ENCODE measurements around the gene MAP4K4. TPM values are rescaled to one million over a fixed set of nuclear protein-coding genes. Genes with fewer than 3 reads are reported as not detected.

Gene MAP4K4
- total RNA-seq, 8 experiments from 2014 or later, result 72.4 to 551 (median 123) TPM

DNA sequence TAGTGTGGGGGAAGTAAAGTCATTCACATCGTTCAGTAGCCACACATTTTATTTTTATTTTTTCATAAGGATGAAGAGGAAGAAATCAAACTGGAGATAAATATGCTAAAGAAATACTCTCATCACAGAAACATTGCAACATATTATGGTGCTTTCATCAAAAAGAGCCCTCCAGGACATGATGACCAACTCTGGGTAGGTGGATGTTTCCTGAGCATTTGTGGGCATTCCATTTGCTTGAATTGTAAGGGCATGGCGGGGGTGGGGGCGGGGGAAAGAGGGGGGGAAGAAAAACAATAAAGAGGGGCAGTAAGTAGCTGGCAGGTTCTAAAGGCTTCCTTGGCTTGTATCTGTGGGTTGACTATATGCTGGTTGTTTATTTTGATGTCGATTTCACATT, 126.4 kb downstream of the MAP4K4 start:
- Histone ChIP-seq H3K27ac (no peak overlapping the region), H3K4me3 (no peak overlapping the region), H3K4me1 (replicated peaks in 1 of 2) (peaks cover 9 to 10% of the 10 kb centered on the region in 2 donors)
- 0 to 100% (median 55%) methylated on average over 1 to 2 of the region's 4 CpGs; no CpG with 5 or more reads in 2 of the 10 experiments for WGBS, 10 experiments
- in situ Hi-C loops (cut with MboI; ENCODE audit: low pct_unique_long_range_greater_than_20kb in 2 of 9, low sequenced_read_pairs in 9 of 9, unreplicated experiment in 9 of 9), result loop anchor here in 1 of 9 experiments (25.0 kb wide), 1 partner anchor 312 kb away; no protein-coding TSS in a partner anchor
- ATAC-seq (replicated peaks in 6 of 8), result no peak

DNA sequence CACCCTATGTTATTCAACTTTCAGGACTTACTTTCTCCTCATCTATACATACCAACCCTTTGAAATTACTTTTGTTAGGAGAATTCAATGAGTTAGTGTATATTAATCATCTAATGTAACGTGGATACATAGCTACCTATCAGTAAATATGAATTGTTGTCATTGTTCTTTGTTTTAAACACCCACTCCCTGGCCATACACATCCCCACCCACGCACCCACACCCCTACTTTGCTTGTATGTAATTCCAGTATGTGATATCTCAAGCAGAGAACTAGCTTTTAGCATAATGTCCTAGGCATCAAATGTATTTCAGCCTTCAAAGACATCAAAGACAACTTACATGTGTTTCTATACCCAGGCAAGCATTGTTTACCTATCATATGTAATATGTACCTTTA, 129.2 kb downstream of the MAP4K4 start:
- ATAC-seq (replicated peaks in 6 of 8), result no peak
- in situ Hi-C loops (cut with MboI; ENCODE audit: low pct_unique_long_range_greater_than_20kb in 2 of 9, low sequenced_read_pairs in 9 of 9, unreplicated experiment in 9 of 9), result loop anchor here in 1 of 9 experiments (25.0 kb wide), 1 partner anchor 489 kb away; no protein-coding TSS in a partner anchor
- Histone ChIP-seq H3K4me3 (no peak overlapping the region), H3K27ac (no peak overlapping the region), H3K4me1 (replicated peaks in 1 of 2) (peaks cover 16 to 20% of the 10 kb centered on the region in 2 donors)
- WGBS, 10 experiments, result 29 to 100% (median 83%) methylated on average over 1 to 2 of the region's 2 CpGs; no CpG with 5 or more reads in 3 of the 10 experiments

DNA sequence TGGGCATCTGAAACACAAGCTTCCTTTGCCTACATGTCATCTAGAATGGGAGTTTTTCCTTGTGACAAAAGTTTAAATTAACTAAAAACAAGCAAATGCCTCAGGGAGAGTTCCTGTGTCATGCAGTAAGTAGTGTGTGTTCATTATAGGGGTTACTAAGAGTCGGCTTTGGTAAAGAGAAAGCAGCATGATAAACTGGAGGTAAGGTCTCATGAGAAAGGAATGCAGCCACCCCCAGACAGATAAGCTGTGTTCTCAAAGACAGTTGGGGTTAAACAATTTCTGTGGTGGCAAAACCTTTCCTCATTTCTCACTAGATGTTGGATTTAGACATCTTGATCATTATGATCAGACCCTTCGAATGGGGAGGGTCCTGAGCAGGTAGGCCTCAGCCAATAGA, 129.7 kb downstream of the MAP4K4 start:
- H3K4me3 ChIP-seq, result no peak overlapping the region

DNA sequence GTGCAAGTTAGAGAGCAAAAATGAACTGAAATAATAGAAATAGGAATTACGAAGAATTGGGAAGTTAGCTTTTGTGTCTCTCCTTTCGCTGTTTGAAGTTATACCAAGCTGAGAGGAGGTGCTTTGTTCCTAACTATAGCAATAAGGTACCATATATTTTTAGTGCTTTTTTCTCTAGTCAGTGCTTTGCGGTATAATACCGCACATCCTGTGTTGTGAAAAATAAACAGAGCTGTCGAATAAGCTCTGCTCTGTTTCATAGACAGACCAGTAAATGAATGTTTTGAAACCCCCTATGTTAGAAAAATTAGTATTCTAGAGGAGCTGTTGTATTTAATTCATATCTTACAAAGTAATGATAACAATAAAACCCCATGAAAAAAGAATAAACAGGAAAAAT, 130.8 kb downstream of the MAP4K4 start:
- ATAC-seq (replicated peaks in 6 of 8), result no peak
- WGBS, 10 experiments, result 0 to 92% (median 78%) methylated on average over 1 to 5 of the region's 5 CpGs; no CpG with 5 or more reads in 1 of the 10 experiments
- H3K4me3 ChIP-seq, result no peak overlapping the region
- H3K27ac ChIP-seq, result no peak overlapping the region
- in situ Hi-C loops (cut with MboI; ENCODE audit: low pct_unique_long_range_greater_than_20kb in 2 of 9, low sequenced_read_pairs in 9 of 9, unreplicated experiment in 9 of 9), result loop anchor here in 1 of 9 experiments (25.0 kb wide), 1 partner anchor 491 kb away; no protein-coding TSS in a partner anchor
- H3K4me1 ChIP-seq (replicated peaks in 1 of 2), result peaks cover 16 to 20% of the 10 kb centered on the region in 2 donors

More for the DNA sequence above, 129.7 kb downstream of the MAP4K4 start:
- no peak for ATAC-seq (replicated peaks in 6 of 8)
- no peak overlapping the region for H3K27ac ChIP-seq
- H3K4me1 ChIP-seq (replicated peaks in 1 of 2), result peaks cover 16 to 20% of the 10 kb centered on the region in 2 donors
- WGBS, 10 experiments, result 14 to 100% (median 67%) methylated on average over 1 to 2 of the region's 2 CpGs; no CpG with 5 or more reads in 3 of the 10 experiments
- in situ Hi-C loops (cut with MboI; ENCODE audit: low pct_unique_long_range_greater_than_20kb in 2 of 9, low sequenced_read_pairs in 9 of 9, unreplicated experiment in 9 of 9), result loop anchor here in 1 of 9 experiments (25.0 kb wide), 1 partner anchor 490 kb away; no protein-coding TSS in a partner anchor

DNA sequence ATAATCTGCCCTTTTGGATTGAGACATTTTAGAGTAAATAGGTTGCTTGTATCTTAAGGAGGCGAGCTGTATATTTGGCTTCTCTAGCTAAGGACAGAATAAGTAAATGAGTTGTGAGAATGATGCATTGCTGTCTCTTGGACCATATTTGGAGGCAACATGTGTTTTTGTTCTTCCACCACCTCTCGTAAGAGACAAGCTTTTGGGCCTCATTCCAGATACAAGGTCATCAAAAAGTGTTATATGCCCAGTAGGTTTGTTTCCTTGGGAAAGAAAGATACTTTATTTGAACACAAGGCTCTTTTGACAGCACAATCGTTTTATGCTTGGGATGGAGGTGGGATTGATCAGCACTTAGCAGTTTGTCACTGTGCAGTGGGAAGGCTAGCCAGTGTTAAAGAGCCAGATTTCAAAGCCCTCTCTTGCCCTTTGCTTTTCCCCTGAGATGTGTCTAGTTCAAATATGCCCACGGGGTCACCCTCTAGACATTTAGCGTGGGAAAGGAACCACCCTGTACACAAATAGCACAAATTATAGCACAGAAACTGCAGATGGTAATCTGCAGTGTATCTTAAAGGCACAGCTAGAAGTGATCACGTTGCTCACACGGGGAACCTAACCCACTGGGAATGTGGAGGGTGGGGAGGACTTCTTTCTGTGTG, 131.3 kb downstream of the MAP4K4 start:
- in situ Hi-C loops (cut with MboI; ENCODE audit: low pct_unique_long_range_greater_than_20kb in 2 of 9, low sequenced_read_pairs in 9 of 9, unreplicated experiment in 9 of 9), result loop anchor here in 1 of 9 experiments (25.0 kb wide), 1 partner anchor 492 kb away; no protein-coding TSS in a partner anchor
- no peak overlapping the region for H3K27ac ChIP-seq
- 39 to 100% (median 53%) methylated on average over 2 to 5 of the region's 7 CpGs; no CpG with 5 or more reads in 1 of the 10 experiments for WGBS, 10 experiments
- no peak overlapping the region for H3K4me3 ChIP-seq
- peaks cover 16 to 20% of the 10 kb centered on the region in 2 donors for H3K4me1 ChIP-seq (replicated peaks in 1 of 2)
- ATAC-seq (replicated peaks in 6 of 8), result peak in 6 of 8 experiments; percentile 8 to 86 (median 45)

DNA sequence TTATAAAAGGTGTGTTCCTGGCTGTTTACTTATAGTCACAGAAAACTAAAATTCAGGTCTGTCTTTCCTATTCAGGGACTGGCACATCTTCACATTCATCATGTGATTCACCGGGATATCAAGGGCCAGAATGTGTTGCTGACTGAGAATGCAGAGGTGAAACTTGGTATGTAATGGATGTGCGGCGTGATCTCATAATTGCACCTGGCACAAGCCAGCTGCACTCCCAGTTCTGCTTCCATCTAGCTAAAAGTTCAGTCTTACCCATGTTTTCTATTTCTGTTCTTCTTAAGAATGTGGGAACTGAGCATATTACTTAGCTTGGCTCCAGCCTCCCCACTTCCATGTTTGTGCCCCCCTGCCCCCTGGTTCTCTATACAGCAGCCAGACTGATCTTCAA, 131.9 kb downstream of the MAP4K4 start:
- no peak for ATAC-seq (replicated peaks in 6 of 8)
- 62 to 90% (median 75%) methylated on average over 2 to 3 of the region's 3 CpGs; no CpG with 5 or more reads in 7 of the 10 experiments for WGBS, 10 experiments
- in situ Hi-C loops (cut with MboI; ENCODE audit: low pct_unique_long_range_greater_than_20kb in 2 of 9, low sequenced_read_pairs in 9 of 9, unreplicated experiment in 9 of 9), result loop anchor here in 1 of 9 experiments (25.0 kb wide), 1 partner anchor 492 kb away; no protein-coding TSS in a partner anchor
- H3K4me1 ChIP-seq (replicated peaks in 1 of 2), result peaks cover 16 to 20% of the 10 kb centered on the region in 2 donors
- no peak overlapping the region for H3K4me3 ChIP-seq
- H3K27ac ChIP-seq, result no peak overlapping the region

DNA sequence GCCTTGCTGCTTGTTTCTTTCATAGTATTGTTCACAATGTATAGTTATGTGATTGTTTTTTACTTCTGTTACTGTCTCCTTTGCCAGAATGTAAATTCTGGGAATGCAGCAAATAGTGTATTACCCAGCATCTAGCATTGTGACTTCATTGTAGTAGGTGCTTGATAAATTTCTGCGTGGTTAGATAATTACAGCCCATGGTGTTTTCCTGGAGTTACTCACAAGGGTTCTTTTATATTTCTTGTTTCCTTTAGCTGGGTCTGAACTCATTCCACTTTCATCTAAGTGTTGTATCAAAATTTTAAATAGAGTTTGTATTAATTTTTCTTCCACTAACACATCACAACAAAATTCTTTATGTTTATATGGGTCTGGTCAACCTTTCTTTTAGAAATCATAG, 132.6 kb downstream of the MAP4K4 start:
- in situ Hi-C loops (cut with MboI; ENCODE audit: low pct_unique_long_range_greater_than_20kb in 2 of 9, low sequenced_read_pairs in 9 of 9, unreplicated experiment in 9 of 9), result loop anchor here in 1 of 9 experiments (25.0 kb wide), 1 partner anchor 493 kb away; no protein-coding TSS in a partner anchor
- Histone ChIP-seq H3K27ac (no peak overlapping the region), H3K4me3 (no peak overlapping the region), H3K4me1 (replicated peaks in 1 of 2) (peaks cover 16 to 20% of the 10 kb centered on the region in 2 donors)
- ATAC-seq (replicated peaks in 6 of 8), result no peak
- 75 to 100% (median 90%) methylated on average over 1 of the region's 1 CpG; no CpG with 5 or more reads in 1 of the 10 experiments for WGBS, 10 experiments

DNA sequence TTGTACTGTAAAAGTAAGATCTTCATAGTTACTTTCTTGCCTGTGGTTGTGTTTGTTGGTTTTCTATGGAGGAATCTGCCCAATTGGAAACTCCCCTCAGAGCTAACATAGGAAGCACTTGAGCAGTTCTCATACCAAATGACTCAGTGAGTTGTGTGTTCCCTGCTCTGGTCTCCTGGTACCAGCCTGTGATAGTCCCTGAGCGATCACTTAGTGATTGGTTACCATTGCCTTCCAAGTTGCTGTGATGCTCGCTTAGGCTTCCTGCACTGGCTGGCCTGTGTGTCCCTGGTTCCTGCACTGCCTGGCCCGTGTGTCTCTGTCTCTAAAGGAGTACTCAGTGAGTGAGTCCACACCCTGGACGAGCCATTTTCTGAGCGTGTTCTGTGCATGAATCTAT, 133.0 kb downstream of the MAP4K4 start:
- H3K27ac ChIP-seq, result no peak overlapping the region
- peak in 1 of 8 experiments; percentile 7 for ATAC-seq (replicated peaks in 6 of 8)
- H3K4me1 ChIP-seq (replicated peaks in 1 of 2), result peaks cover 16 to 20% of the 10 kb centered on the region in 2 donors
- in situ Hi-C loops (cut with MboI; ENCODE audit: low pct_unique_long_range_greater_than_20kb in 2 of 9, low sequenced_read_pairs in 9 of 9, unreplicated experiment in 9 of 9), result loop anchor here in 1 of 9 experiments (25.0 kb wide), 1 partner anchor 493 kb away; no protein-coding TSS in a partner anchor
- 25 to 100% (median 100%) methylated on average over 1 to 5 of the region's 5 CpGs; no CpG with 5 or more reads in 3 of the 10 experiments for WGBS, 10 experiments
- H3K4me3 ChIP-seq, result no peak overlapping the region

DNA sequence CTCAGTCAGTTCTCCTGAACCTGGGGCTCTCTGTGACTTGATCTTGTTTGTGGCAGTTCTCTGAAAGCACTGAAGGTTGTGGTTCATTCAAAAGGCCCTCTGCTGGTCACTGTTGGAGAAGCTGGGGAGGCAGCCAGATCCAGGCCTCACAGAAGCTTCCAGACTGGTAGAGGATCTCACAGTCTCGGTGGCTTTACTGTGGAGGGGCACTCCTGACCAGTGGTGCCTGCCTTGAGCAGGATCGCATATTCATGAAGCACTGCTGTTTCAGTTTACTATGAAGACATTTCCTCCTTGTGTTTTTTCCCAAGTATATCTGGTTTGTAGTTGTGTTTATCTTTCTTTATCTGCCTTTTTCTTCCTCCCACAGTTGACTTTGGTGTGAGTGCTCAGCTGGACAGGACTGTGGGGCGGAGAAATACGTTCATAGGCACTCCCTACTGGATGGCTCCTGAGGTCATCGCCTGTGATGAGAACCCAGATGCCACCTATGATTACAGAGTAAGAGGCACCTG, 133.9 kb downstream of the MAP4K4 start:
- peak; percentile 77 to 95 (median 88) for ATAC-seq (replicated peaks in 6 of 8)
- H3K4me1 ChIP-seq (replicated peaks in 1 of 2), result peaks cover 16 to 20% of the 10 kb centered on the region in 2 donors
- 58 to 100% (median 80%) methylated on average over 1 to 4 of the region's 5 CpGs; no CpG with 5 or more reads in 5 of the 10 experiments for WGBS, 10 experiments
- no peak overlapping the region for H3K4me3 ChIP-seq
- H3K27ac ChIP-seq, result peak overlapping the region in 1 of 2 donors; percentile 42
- in situ Hi-C loops (cut with MboI; ENCODE audit: low pct_unique_long_range_greater_than_20kb in 2 of 9, low sequenced_read_pairs in 9 of 9, unreplicated experiment in 9 of 9), result loop anchor here in 1 of 9 experiments (25.0 kb wide), 1 partner anchor 494 kb away; no protein-coding TSS in a partner anchor

DNA sequence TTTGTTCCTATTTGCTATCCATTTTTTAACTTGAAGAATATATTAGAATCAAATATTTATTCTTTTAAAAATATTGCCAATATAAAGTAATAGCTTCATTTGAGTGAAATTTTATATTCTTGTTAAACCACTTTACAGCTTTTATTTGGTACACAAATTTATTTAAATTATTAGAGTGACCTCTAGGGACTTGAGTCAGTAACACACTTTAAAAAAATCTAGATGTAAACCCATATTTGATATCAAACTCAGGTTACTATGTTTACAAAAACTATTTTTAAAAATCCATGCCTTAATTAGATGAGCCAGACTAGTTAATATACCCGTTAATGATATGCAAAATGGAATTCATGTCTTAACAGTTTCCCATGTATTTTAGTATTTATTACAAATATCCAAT, 134.6 kb downstream of the MAP4K4 start:
- 25 to 100% (median 71%) methylated on average over 1 of the region's 1 CpG; no CpG with 5 or more reads in 1 of the 10 experiments for WGBS, 10 experiments
- no peak for ATAC-seq (replicated peaks in 6 of 8)
- in situ Hi-C loops (cut with MboI; ENCODE audit: low pct_unique_long_range_greater_than_20kb in 2 of 9, low sequenced_read_pairs in 9 of 9, unreplicated experiment in 9 of 9), result loop anchor here in 1 of 9 experiments (25.0 kb wide), 1 partner anchor 495 kb away; no protein-coding TSS in a partner anchor
- Histone ChIP-seq H3K27ac (no peak overlapping the region), H3K4me3 (no peak overlapping the region), H3K4me1 (replicated peaks in 1 of 2) (peaks cover 16 to 20% of the 10 kb centered on the region in 2 donors)

DNA sequence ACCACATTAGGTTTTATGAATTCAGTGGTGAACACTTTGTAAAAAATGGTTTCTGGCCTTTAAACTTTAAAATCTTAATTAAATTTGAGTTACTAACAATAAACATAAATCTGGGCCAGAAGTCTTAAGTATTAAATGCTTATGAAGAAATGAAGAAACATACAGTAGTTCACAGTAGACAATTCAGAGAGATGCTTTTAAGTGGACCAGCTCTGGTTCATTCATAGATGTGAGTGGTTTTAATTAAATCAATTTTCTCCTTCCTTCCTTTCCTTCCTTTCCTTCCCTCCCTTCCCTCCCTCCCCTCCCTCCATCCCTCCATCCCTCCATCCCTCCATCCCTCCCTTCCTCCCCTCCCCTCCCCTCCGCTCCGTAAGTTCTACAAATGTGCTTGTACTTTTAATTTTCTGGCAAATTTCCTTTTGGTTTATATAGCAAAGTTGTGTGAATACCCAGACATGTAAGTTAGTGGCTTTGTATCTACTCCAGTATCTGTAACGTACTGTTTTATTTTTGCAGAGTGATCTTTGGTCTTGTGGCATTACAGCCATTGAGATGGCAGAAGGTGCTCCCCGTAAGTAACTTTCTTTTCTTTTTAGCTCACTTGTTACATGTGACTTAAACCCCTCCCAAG, 136.5 kb downstream of the MAP4K4 start:
- Histone ChIP-seq H3K27ac (no peak overlapping the region), H3K4me1 (replicated peaks in 1 of 2) (peaks cover 9 to 13% of the 10 kb centered on the region in 2 donors), H3K4me3 (no peak overlapping the region)
- WGBS, 10 experiments, result 92 to 100% (median 100%) methylated on average over 1 to 3 of the region's 4 CpGs; no CpG with 5 or more reads in 3 of the 10 experiments
- in situ Hi-C loops (cut with MboI; ENCODE audit: low pct_unique_long_range_greater_than_20kb in 2 of 9, low sequenced_read_pairs in 9 of 9, unreplicated experiment in 9 of 9), result loop anchor here in 1 of 9 experiments (25.0 kb wide), 1 partner anchor 497 kb away; no protein-coding TSS in a partner anchor
- ATAC-seq (replicated peaks in 6 of 8), result no peak

DNA sequence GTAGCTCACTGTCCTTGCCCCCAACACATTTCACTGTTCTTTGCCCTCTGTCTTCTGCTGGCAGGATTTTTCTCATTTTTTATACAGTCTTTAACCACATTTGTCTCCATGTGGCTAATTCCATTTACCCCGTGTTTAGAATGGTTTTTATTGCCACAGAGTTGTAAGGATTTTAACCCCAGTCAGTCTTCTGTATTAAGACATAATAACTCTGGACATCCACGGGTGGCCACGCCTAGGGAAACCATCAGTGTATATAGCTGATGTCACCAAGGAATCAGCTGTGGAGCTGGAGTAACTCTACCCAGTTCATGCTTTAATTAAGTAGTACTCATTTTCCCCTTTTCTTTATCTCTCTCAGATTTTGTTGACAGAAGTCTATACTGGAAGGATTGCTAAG, 139.8 kb downstream of the MAP4K4 start:
- 43 to 100% (median 88%) methylated on average over 1 to 3 of the region's 3 CpGs; no CpG with 5 or more reads in 3 of the 10 experiments for WGBS, 10 experiments
- in situ Hi-C loops (cut with MboI; ENCODE audit: low pct_unique_long_range_greater_than_20kb in 2 of 9, low sequenced_read_pairs in 9 of 9, unreplicated experiment in 9 of 9), result loop anchor here in 1 of 9 experiments (25.0 kb wide), 1 partner anchor 500 kb away; no protein-coding TSS in a partner anchor
- Histone ChIP-seq H3K4me1 (replicated peaks in 1 of 2) (no peaks in the 10 kb centered on the region), H3K27ac (no peak overlapping the region), H3K4me3 (no peak overlapping the region)
- no peak for ATAC-seq (replicated peaks in 6 of 8)
